LoVo (cell line): ENCODE results near the gene FARS2.
A peak's percentile ranks its signal among the peaks of the same experiment; 100 is the strongest.

Experiments
- DNase-seq: peaks from one replicate; pipeline ENCODE4 v3.0.0-alpha.2; 2016; ENCODE audit warnings: low spot score

FARS2 gene

DNA sequence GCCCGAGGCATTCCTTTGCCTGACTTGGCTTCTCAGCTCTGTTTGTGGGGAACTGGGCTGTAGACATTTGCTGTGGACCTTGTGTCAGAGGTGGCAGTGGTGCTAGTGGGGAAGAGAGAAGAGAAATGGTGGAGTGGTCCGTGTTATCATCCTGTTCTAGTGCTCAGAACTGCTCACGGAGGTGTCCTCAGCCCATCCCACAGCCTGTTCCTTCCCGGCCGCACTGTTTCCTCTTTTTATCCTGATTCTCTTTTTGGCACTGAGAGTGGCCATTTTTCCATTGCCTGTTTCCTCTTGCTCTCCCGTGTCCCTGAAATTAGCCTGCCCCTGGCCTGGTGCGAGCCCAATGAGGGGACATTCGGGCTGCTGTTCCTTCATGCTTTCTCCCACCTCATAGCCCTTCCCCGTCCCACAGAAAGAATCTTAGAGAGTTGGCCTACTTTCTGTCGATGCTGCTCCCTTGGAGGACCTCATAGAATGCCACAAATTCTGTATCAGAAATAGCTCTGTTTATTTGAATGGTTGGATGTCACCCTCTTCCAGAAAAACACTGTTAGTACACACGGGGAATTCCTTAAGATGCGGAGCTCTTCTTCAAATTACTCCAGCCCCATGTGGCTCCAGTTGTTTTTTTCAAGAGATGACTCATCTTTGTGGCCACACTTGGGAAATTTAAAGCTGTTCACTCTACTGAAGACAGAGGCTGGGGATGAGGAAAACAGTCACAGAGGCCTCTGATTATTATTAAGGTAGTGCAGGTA is 26.1 kb downstream of the FARS2 start:
- no peak for DNase-seq

DNA sequence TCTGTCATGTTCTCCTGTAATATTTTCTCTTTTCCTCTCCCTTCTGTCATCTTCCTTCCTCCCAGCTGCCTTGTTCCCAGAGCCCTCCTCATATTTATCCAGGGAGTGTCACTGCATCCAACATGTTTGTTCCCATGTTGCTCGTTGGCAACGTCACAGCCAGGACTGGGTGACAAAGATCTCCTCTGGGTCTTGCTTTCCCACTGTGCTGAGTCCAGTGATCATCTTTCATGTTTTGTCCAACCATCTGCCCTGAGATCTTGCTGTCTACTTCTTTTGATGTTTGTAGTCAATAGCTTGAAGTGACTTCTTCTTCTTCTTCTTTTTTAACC is 26.6 kb downstream of the FARS2 start:
- no peak for DNase-seq

DNA sequence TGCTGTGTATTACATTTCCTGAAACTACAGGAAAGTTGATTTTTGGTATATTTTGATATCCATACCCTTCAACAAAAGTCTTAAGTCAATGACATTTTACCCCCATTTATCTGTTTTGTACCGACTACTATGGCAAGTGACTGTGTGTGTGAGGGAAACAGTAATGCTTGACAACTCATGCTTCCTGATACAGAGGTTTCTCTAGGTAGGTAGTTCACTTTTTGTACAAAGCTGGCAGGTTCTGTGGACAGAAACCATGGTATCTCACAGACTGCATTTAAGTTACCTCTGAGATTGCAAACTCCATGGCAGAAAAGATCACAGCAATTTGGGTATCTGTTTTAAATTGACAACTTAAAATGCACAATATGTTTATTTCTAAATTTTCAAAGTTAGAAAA is 28.8 kb downstream of the FARS2 start:
- no peak for DNase-seq

DNA sequence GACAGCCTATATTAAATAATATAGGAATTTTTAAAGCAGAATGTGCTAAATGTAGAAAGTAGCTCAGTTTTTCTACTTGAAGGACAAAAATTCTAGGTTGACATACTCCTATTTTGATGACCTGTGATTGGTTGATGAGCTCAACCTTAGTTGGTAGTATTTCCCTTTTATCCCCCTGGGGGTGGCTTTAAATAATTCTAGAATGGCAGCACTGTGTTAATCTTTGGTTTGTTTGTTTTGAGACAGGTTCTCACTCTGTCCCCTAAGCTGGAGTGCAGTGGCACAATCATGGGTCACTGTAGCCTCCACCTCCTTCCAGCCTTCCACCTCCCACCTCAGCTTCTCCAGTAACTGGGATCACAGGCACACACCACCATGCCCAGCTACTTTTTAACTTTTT is 29.2 kb downstream of the FARS2 start:
- DNase-seq: no peak

DNA sequence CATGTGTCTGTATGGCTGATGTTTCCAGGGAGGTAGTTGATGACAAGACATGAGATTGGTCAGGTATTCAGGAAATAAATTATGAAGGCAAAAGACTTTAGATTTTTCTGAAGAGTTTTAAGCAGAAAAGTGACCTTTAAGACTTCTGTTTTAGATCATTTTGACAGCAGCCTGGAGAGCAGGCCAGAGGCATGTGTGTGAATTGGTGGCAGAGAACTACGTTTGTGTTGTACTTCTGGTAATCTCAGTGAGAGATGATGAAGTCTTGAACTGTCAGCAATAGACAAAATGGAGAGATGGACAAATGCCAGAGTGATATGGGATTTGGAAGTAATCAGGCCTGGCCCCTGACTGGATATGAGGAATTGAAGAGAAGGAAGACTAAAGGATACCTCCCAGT is 30.8 kb downstream of the FARS2 start:
- DNase-seq: no peak

DNA sequence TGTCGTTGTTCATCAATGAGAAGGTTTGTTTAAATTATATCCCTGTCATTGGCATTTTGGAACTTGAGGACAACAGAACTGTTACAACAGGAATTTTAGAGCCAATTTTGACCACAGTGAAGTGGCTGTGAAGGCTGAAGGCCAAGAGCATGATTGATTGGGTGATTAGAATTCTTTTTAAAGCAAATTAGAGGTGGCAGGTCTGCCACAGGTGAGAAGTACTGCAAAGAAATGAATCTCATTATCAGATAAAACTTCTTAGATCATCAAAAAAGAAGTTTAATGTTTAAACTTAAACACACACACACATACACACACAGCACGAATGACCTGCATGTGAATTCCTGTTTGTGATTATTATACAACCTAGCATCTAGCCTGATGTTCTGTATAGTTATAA is 32.4 kb downstream of the FARS2 start:
- DNase-seq: no peak

DNA sequence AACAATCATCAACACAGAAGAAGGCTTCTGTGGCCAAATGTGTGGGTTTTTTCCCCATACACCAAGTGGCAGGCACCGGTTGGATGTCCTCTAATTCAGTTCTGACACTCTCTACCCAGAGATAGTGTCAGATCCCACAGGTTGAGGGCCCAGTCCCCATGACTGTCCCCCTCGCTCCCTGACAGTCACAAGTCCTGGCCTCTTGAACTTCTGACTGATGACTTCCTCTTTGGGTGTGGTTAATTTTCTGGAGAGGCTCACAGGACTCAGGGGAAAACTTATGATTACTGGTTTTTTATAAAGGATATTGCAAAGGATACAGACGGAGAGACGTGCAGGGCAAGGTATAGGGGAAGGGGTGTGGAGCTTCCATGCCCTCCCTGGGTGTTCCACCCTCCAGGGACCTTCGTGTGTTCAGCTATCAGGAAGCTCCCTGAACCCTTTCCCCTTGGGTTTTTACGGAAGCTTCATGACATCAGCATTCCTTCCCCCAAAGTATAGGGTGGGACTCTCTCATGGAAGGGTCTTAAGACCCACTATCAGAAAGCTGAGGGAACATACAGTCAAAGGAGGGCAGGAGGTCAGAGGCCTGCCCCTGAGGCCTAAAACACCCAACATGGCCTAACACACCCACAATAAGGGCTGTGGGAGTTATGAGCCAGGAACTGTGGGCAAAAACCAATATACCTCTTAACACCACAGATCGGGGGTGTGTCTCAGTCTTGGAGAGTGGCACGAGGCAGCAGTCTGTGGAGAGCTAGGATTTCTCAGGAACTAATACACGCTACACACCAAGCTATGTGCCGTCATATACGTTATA is 33.3 kb downstream of the FARS2 start:
- DNase-seq: no peak

DNA sequence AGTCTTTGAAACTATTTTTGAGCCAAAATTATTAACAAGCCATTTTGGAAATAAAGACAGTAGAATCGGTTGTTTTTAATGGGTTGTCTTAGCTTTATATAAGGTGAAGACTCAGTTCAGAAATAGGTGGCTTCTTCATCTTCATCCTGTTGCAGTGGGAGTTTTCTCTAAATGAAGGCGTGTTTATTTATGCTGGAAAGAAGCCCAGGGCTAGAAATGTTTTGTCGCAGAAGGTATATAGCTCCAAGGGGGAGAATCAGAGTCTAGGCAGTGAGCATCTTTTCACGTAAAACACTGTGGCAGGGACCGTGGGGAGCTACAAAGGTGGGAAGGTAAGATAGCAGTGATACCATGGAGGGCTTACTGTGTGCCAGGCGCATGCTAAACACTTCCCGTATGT is 34.3 kb downstream of the FARS2 start:
- DNase-seq: no peak

DNA sequence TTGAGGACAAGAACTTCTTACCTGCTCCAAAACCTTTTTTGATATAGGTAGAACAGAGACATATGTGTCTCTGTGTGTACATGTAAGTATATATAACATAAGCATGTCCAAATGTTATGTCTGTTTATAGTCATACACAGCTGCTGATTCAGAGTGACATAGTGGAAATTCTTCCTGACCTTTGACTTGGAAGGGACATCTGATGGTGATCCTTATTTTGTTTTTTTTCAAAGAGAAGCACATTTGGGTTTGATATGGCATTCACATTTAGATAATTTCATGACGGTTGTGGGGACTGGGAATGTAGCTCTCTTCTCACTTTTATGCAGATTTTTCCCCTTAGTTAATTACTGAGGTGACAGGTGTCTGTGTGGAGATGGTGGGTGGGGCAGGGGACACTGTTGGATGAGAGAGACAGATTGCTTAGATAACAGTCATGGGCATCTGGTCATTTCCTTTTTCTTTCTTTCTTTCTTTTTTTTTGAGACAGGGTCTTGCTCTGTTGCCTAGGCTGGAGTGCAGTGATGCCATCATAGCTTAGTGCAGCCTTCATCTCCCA is 39.0 kb downstream of the FARS2 start:
- DNase-seq: no peak

DNA sequence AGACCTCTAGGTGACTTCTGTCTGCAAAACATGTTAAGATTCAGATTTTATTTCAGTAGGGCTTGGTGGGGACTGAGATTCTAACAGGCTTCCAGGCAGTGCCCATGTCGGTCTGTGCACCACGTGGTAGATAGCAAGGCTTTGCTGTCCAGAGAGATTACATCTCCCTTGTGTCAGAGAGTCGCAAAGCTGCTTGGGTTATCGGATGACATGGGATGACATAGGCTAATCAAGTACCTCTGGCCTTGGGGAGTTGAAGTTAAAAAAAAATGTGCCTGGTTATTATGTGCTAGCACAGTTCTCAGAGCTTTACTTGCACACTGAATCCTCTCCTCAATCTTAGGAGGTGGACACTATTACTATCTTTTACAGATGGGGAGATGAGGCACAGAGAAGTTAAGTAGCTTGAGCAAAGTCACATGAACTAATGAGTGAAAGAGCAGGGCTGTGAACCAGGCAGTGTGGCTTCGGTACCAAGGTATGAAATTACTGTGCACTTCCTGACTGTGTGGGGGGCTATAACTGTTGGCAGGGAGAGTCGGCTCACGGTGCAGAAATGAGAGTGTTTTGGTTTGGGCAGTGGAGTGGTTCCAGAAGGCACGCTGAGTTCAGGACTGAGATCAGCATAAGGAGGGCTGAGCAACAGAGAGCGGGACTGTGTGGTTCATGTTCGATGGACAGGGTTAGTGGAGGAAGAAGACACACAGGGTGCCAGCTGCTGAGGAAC is 41.1 kb downstream of the FARS2 start:
- DNase-seq: no peak

DNA sequence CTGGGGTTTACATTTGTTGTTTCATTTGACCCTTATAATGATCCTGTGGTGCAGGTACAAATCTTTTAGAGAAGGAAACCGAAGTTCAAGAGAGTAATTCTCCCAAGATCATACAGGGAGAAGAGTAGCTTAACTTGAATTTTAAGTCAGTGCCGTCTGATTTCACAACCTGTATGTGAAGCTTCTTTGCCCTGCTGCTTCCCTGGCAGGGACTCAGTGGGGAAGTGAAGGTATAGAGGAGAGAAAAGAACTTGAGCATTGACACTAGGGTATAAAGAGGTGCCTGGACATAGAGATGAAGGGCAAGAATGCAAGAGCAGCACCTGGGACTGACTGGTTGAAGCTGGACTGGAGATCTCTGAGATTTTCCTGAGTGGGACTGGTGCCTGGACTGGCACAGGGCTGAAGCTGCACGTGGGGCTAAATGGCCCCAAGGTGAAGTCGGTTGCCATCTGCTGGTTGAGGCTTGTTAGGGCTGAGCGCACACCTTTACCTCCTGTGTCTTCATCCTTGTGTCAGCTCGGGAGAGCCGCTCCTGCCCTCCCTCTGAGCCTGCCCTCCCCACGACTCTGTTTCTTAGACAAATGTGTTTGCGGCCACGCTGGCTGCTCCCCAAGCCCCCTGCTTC is 41.8 kb downstream of the FARS2 start:
- peak; percentile 24 for DNase-seq

DNA sequence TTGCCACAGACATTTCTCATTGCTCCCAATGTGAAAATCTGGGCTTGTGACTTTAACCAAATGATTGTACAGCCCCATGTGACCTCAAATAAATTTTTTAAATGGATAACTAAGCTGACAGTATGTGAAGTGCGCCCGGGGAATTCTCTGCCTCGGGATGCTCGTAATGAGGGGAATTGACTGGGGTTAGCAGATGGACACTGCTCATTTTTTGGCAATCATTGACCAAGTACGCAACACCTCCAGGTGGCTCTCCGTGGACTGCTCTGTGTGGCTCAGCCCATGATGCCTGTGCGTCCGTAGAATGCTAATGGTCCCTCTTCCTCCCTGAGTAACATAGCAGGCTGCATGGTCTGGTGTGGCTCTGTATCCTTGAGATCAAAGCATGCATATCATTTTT is 42.4 kb downstream of the FARS2 start:
- DNase-seq: no peak

DNA sequence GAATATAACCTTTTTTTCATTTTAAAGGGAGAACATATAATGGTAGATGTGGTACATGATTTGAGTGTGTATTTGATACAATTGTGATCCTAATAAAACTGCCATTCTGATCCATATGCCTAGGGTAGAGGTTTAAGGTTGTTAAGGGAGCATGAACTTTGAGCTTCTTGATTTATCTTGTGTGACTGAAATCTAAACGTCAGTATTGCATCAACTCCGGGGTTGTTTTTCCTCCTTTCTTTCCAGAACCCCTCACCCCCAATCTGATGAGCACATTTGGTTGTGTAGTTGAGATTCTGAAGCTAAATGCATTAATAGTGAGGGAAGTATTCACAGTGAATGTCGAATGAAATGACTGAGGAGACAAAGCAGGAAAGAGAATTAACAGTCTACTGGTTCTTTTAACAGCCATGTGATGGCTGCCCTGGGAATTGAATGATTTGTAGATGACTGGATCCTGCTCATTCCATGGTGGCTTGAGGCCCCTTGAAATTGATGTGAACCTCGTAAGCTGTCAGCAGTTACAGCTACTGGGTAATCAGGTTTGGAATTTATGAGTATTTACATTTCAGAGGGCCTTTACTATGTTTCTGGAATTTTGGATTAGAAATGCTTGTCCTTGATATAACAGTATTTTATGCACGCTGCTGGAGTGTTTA is 44.8 kb downstream of the FARS2 start:
- no peak for DNase-seq

DNA sequence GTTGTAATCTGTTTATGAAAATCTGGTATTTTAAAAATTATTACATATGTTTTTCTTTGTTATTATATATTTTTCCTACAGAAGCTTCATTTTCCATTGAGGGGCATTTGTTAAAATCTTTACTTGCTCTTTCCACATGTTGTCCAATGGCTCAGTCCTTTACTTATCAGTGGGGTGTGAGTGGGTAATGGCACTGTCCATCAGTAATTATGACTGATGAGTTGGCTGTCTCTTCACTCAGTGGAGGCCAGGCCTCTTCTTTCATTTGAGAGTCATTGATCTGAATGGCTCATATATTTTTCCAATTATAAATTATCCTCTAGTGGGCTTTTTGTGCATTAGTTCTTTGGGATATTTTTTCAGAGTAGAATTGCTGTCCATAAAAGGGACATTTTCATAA is 45.7 kb downstream of the FARS2 start:
- DNase-seq: no peak

DNA sequence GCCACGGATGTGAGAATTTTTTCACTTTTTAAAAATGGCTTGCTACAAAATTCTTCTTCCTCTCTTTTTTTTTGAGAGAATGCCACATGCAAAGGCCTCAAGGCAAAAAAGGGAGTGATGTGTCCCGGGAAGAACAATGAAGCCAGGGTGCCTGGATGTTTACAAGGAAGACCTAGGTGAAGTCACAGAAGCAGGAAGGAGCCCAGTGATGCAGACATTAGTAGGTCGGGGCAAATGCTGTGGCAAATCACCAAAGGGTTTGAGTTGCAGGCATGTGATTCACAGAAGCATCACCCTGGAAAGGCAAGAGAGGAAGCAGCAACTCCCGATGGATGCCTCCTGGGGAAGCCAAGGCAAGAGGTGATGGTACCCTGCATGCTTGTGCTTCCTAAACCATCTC is 46.8 kb downstream of the FARS2 start:
- DNase-seq: no peak

DNA sequence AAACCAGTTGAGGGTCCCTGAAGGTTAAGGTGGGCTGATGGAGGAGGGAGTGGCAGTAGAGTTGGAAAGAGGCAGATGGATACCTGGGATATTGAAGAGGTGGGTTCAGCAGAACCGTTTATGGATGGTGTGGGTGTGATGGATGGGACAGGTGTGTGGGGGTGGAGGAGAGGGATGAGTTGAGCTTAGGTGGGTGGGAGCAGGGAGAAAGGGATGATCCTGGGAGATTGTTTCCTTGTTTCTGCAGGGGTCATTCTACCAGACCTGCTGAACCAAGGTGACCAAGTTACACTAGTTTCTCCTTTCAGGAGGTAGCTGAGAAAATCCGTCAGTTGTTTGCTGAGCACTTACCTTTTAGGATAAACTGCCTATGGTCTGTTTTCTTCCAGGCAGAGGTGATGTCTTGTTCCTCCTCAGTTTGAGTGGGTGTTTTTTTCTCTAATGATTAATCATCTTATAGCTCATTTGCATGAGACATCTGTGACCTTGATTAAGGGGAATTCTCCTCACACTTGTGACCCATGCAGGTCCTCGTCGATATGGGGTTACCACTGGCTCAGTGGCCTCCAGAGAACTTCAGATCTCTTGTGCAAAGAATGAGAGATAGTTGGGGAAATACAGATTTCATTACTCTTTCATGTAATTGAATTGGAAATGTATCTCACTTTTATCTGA is 53.0 kb downstream of the FARS2 start:
- DNase-seq: no peak

DNA sequence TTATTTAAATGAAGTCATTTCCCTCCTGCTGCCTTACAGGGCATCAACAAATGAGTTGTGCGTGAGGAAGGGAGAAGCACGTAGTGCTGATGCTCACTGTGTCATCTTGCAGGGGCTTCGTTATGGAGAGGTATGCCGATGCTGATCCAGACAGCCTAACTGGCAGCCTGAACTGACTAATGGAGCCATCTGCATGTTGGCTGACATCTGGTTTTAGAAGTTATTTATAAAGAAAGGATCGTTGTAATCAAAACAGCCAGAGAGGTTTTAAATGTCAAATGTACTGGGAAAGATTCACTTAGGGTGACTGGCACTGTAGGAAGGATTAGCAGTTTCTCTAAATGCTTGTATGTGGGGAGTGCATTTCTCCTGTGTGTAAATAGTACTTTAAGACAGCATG is 54.6 kb downstream of the FARS2 start:
- DNase-seq: no peak

DNA sequence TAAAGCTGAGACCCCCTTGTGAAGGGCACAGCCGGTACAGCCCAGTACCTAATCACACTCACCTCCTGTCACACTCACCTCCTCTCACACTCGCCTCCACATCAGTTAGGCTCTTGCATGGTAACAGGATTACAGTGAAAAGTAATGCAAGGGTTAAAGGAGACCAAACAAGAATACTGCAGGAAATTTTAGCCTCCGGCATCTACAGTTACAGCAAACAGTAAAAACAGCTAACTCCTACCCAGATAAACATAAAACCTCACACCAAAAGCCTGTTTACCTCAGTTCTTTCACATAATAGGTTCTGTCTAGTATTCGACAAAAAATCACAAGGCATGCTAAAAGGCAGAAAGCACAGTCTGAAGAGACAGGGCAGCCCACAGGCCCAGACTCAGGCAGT is 55.6 kb downstream of the FARS2 start:
- no peak for DNase-seq

DNA sequence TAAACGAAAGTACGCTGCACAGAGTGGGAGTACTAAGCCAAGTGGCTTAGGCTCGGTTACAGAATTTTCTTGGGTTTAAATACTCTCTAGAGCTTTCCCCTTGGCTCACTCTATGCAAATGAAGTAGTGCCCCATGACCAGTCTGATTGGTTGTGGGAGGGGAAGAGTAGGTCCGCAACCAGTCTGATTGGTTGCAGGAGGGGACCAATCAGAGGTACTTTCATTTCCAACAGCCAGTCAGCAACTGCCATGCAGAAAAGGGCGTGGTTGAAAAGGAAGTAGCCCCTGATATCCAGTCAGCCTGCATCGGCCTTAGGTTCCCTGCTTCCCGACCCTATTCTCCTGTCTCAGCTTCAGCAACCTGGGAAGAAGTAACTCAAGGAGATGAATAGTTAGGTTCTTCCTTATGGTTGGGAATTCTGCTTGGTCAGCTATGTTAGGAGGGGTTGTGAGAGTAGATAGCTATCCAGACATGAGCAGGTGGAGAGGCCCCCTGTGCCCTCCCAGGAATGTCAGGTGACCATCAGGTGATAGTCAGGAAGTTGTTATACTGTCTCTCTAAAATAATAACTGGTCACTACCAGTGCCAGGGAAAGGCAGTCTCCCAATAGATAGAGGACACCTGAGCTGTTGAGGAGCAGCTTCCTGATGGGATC is 57.4 kb downstream of the FARS2 start:
- no peak for DNase-seq

DNA sequence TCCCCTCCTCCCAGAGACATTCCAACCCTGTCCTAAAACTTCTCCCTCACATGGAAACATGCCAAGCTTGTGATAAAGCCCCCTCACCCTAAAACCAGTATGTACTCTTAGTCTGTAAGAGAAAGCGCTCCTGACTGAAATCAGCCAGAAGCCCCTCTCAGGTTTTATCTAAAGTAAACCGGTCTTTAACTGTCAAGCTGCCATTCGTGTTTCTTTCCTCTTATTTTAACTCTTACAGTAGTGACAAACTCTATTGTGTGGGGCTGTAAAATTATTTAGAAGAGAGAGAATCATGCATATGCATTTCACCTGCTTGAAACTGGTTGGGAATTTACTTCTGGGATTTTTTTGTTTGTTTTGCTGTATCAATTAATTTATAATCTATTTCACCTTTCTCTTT is 62.7 kb downstream of the FARS2 start:
- DNase-seq: no peak

DNA sequence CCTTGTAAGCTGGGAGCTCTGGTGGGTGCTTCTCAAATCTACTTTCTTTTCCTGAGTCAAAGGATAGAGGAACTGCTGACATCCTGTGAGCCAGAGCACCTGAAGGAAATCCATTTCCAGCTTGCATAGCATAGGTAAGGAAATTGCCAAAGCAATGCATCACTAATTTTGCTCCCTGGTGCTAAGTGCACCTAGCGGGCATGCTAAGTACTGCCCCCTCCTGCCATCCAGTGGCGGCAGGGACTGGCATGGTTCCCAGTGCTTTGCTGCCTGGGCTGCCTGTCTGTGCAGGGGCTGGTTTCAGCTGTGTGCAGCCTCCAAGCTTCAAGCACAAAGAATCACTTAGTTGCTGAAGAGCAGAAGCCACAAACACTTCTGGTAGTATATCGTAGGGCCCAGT is 63.9 kb downstream of the FARS2 start:
- no peak for DNase-seq
